SK-N-MC (cell line): ENCODE measurements around the gene VWC2.

Source experiments
- DNase-seq: peaks from one replicate; pipeline ENCODE4 v3.0.0-alpha.2; 2011; ENCODE audit warnings: low read depth, low spot score
- H3K27ac ChIP-seq: fragments of 200-600 bp; sonication (generic); 2 replicates; pipeline ENCODE4 v1.5.1; 2016; ENCODE audit warnings: mixed run types
- H3K36me3 ChIP-seq: fragments of 200-600 bp; sonication (generic); 2 replicates; pipeline ENCODE4 v1.6.1; 2017; ENCODE audit warnings: antibody characterized with exemption, low read length, mixed read lengths; ENCODE audit not compliant: insufficient read depth
- H3K4me3 ChIP-seq: fragments of 200-600 bp; sonication (generic); 2 replicates; pipeline ENCODE4 v1.5.1; 2016
- H3K9ac ChIP-seq: fragments of 200-600 bp; sonication (generic); 2 replicates; pipeline ENCODE4 v1.8.0; 2017; ENCODE audit warnings: mixed run types, mixed read lengths; ENCODE audit not compliant: insufficient read length
- H3K9me3 ChIP-seq: fragments of 200-600 bp; sonication (generic); 2 replicates; pipeline ENCODE4 v1.6.1; 2017; ENCODE audit warnings: low read depth, mild to moderate bottlenecking, antibody characterized with exemption, low read length, moderate library complexity, mixed read lengths
- EZH2 ChIP-seq: fragments of 200-600 bp; sonication (generic); IDR thresholded peaks from one replicate; pipeline ENCODE4 v1.6.1; 2017; ENCODE audit warnings: antibody characterized with exemption
- FOXP2 ChIP-seq: optimal IDR thresholded peaks from 2 replicates; pipeline ENCODE3; 2011; ENCODE audit warnings: mild to moderate bottlenecking, moderate library complexity; ENCODE audit not compliant: insufficient read depth; ENCODE audit errors: extremely low read length, control extremely low read depth
- POLR2AphosphoS5 ChIP-seq: IDR thresholded peaks from 2 replicates; pipeline ENCODE4 v1.6.1; 2012; ENCODE audit warnings: mild to moderate bottlenecking, low read depth, low read length, borderline replicate concordance

VWC2 gene

DNA sequence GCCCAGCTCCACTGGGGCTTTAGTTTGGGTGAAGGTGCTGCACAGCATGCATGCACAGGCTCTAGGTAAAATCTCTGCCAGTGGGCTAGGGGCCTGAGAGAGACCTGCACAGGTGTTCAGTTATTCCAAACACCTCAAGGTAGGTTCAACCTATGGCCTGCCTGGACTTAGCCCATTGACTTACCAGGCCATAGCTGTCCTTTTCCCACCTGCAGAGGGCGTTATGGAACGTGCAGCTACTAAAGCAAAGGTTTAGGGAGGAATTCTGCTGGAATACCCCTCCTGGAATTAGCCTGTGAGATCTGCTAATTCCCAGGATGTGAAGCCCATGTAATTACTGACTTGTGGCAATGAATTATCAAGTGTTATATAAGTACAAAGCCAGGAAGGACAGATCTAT lies 3.6 kb downstream of the VWC2 start:
- no peak overlapping the region for H3K4me3 ChIP-seq
- H3K36me3 ChIP-seq = no peaks in the 10 kb centered on the region
- no peaks in the 10 kb centered on the region for H3K9me3 ChIP-seq
- TF ChIP-seq FOXP2 (no peak), POLR2AphosphoS5 (no peak), EZH2 (no peak)
- no peak overlapping the region for H3K27ac ChIP-seq
- no peak for DNase-seq
- H3K9ac ChIP-seq = no peak overlapping the region

GRCh38 chr7:49778731-49779270 lies 5.4 kb downstream of the VWC2 start:
- Histone ChIP-seq H3K27ac (no peak overlapping the region), H3K4me3 (no peak overlapping the region), H3K9ac (no peak overlapping the region), H3K9me3 (no peaks in the 10 kb centered on the region), H3K36me3 (no peaks in the 10 kb centered on the region)
- no peak for DNase-seq
- no peak for TF ChIP-seq POLR2AphosphoS5
- no peak for TF ChIP-seq FOXP2
- no peak for TF ChIP-seq EZH2

GRCh38 chr7:49780953-49781352 lies 7.5 kb downstream of the VWC2 start:
- Histone ChIP-seq H3K27ac (no peak overlapping the region), H3K36me3 (no peaks in the 10 kb centered on the region), H3K4me3 (no peak overlapping the region), H3K9ac (no peak overlapping the region), H3K9me3 (no peaks in the 10 kb centered on the region)
- no peak for DNase-seq
- TF ChIP-seq EZH2 (no peak), FOXP2 (no peak), POLR2AphosphoS5 (no peak)

DNA sequence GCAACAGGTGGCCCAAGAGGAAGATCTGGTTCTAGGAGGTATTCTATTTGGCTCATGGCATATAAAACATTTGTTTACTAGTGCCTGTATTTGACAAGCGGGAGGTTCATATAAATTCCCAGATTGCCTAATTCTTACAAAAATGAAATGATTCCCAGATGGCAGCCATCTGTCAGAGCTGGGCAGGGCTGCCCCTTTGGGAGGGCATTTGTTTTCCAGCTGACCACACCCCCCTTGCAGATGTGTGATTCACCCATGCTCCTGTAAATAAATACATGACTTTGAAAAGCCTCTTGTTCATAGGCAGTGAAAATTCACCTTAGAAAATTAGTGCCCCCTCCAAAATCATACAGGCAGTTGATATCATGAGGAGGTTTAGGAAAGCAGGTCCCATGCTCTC lies 8.6 kb downstream of the VWC2 start:
- TF ChIP-seq POLR2AphosphoS5 (no peak), FOXP2 (no peak), EZH2 (no peak)

GRCh38 chr7:49783446-49783845 lies 10.0 kb downstream of the VWC2 start:
- Histone ChIP-seq H3K4me3 (no peak overlapping the region), H3K27ac (no peak overlapping the region), H3K9ac (no peak overlapping the region), H3K36me3 (no peaks in the 10 kb centered on the region), H3K9me3 (no peaks in the 10 kb centered on the region)
- TF ChIP-seq FOXP2 = no peak
- no peak for DNase-seq

More for the DNA sequence above, 8.6 kb downstream of the VWC2 start:
- no peak overlapping the region for H3K4me3 ChIP-seq
- H3K9ac ChIP-seq = no peak overlapping the region
- no peak overlapping the region for H3K27ac ChIP-seq
- no peak for DNase-seq
- no peaks in the 10 kb centered on the region for H3K9me3 ChIP-seq
- no peaks in the 10 kb centered on the region for H3K36me3 ChIP-seq

DNA sequence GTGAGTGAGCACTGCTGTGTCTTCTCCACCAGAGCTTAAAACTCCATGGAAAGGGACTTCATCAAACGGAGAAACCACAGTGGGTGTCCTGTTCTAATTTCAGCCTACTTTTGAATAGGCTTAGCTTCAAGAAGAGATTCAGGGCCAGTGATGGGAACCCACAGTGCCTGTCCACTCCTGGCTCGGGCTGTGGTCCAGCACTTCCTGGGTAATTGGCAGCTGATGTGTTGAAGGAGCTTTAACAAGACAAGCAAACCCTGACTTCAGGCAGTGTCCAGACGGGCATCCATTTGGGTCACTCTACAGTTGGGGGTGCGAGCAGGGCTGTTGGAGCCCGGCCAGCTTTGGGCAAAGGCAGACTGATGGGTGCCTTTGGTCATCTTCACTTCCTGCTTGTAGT lies 14.5 kb downstream of the VWC2 start:
- no peak for DNase-seq
- no peak overlapping the region for H3K27ac ChIP-seq
- no peak overlapping the region for H3K9ac ChIP-seq
- H3K4me3 ChIP-seq = no peak overlapping the region
- no peak for TF ChIP-seq FOXP2
- TF ChIP-seq POLR2AphosphoS5 = no peak
- no peak for TF ChIP-seq EZH2
- no peaks in the 10 kb centered on the region for H3K36me3 ChIP-seq
- H3K9me3 ChIP-seq = no peaks in the 10 kb centered on the region

GRCh38 chr7:49788455-49789059 lies 15.1 kb downstream of the VWC2 start:
- Histone ChIP-seq H3K9me3 (no peaks in the 10 kb centered on the region), H3K9ac (no peak overlapping the region), H3K36me3 (no peaks in the 10 kb centered on the region), H3K4me3 (no peak overlapping the region), H3K27ac (no peak overlapping the region)
- no peak for DNase-seq
- TF ChIP-seq POLR2AphosphoS5 = no peak
- no peak for TF ChIP-seq FOXP2
- no peak for TF ChIP-seq EZH2

DNA sequence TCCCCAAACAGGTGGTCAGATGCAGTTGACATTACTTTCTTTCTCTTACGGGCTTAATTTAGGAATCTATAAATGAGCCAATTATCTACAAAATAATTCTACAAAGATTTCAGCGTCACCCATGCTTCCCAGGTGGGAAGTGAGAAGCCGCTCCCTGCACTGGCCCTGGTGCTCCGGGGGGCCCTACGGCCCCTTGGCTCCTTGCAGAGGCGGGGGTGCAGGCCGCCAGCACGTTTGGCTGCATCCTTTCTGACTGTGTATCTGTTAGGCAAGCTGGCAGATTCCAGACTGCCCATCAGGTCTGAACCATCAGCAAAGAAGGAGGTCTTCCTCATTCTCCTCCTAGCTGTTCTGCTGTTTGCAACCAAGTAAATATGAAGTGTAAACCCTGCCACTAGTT lies 16.3 kb downstream of the VWC2 start:
- Histone ChIP-seq H3K9ac (no peak overlapping the region), H3K4me3 (no peak overlapping the region), H3K27ac (no peak overlapping the region), H3K36me3 (no peaks in the 10 kb centered on the region), H3K9me3 (no peaks in the 10 kb centered on the region)
- DNase-seq = no peak
- TF ChIP-seq EZH2 (no peak), FOXP2 (no peak), POLR2AphosphoS5 (no peak)

GRCh38 chr7:49790209-49790608 lies 16.8 kb downstream of the VWC2 start:
- Histone ChIP-seq H3K9ac (no peak overlapping the region), H3K27ac (no peak overlapping the region), H3K9me3 (no peaks in the 10 kb centered on the region), H3K4me3 (no peak overlapping the region), H3K36me3 (no peaks in the 10 kb centered on the region)
- no peak for DNase-seq
- no peak for TF ChIP-seq POLR2AphosphoS5
